BJ (cell line): ENCODE data around the gene MINDY4B. TPM values are rescaled to one million over a fixed set of nuclear protein-coding genes. Genes with fewer than 3 reads are reported as not detected.
"Not testable (repeated sequence)": the region's sequence is repeated elsewhere in the genome, so short reads cannot be mapped to it uniquely, and the experiment has no call there.

Experiments
- CTCF ChIA-PET: fragments of 350-600 bp; formaldehyde crosslinking; extraction: SDS; loops from one replicate; lab custom pipeline; 2021; ENCODE audit warnings: antibody characterized with exemption, inconsistent platforms; lab: Yijun Ruan, JAX
- POLR2A ChIA-PET: fragments of 300-600 bp; sonication (Branson Sonifier 250); formaldehyde crosslinking; extraction: SDS; loops from one replicate; lab custom pipeline; 2021; ENCODE audit warnings: antibody characterized with exemption; lab: Charles Lee
- DNase-seq: peaks from one replicate; pipeline ENCODE4 v3.0.0-alpha.2; 2011; ENCODE audit warnings: low read depth
- H3K27me3 ChIP-seq: 2 replicates; pipeline ENCODE4 v1.6.0; 2011; ENCODE audit warnings: low read length; ENCODE audit not compliant: control insufficient read depth, insufficient read depth
- H3K36me3 ChIP-seq: 2 replicates; pipeline ENCODE4 v1.5.1; 2011; ENCODE audit warnings: low read length; ENCODE audit not compliant: control insufficient read depth, insufficient read depth
- H3K4me3 ChIP-seq: 2 replicates; pipeline ENCODE4 v1.5.1; 2011; ENCODE audit warnings: low read depth, mild to moderate bottlenecking, control low read depth, low read length
- polyA plus RNA-seq: library from polyadenylated mRNA; depleted of rRNA; stranded (reverse); fragments of >200 nt; gene quantifications from 2 replicates; pipeline ENCODE4 v1.2.3, GENCODE V29; 2011
- TF ChIP-seq, protein P1 (sequence below): IDR thresholded peaks from 2 replicates; pipeline ENCODE4 v1.5.1; 2011; ENCODE audit warnings: low read depth, mild to moderate bottlenecking, control low read depth, inconsistent platforms, low read length, moderate library complexity; ENCODE audit not compliant: insufficient read depth

Gene MINDY4B
- polyA plus RNA-seq, 1 experiment = not detected

DNA sequence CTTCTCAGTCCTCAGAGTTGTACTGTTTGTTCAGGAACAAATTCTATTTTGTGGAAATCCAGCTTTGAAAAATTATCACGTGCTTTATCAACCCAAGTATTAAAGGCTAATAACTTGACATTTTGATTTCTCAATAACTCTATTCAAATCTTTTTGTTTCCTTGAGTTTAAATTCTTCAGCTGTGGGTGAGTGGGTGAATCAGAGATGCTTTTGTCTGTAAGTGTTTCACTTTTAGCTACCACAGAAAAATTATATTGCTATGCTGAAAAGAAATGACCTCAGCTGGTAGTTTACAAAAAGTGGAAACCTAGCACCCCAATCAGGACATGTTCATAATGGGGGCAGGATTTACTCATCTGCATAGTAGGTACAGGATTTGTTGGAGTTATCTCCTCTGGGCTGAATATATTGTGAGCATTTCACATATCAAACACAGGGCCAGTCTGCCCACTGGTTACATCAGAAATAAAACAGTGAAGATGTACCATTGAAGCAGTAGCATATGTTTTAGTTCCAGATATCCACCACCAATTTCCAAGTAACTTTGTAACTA is 30.5 kb downstream of the MINDY4B start:
- ChIA-PET POLR2A (no interaction called here), CTCF (interaction anchor here (2.3 to 2.7 kb wide), 2 partner anchors 10 to 153 kb away, joined by 8 to 13 read pairs; no protein-coding TSS in a partner anchor)
- no peak overlapping the region for H3K4me3 ChIP-seq
- TF ChIP-seq, protein P1, sequence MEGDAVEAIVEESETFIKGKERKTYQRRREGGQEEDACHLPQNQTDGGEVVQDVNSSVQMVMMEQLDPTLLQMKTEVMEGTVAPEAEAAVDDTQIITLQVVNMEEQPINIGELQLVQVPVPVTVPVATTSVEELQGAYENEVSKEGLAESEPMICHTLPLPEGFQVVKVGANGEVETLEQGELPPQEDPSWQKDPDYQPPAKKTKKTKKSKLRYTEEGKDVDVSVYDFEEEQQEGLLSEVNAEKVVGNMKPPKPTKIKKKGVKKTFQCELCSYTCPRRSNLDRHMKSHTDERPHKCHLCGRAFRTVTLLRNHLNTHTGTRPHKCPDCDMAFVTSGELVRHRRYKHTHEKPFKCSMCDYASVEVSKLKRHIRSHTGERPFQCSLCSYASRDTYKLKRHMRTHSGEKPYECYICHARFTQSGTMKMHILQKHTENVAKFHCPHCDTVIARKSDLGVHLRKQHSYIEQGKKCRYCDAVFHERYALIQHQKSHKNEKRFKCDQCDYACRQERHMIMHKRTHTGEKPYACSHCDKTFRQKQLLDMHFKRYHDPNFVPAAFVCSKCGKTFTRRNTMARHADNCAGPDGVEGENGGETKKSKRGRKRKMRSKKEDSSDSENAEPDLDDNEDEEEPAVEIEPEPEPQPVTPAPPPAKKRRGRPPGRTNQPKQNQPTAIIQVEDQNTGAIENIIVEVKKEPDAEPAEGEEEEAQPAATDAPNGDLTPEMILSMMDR = no peak
- no peaks in the 10 kb centered on the region; the same call in 1 of the 2 replicates for H3K27me3 ChIP-seq
- H3K36me3 ChIP-seq = no peaks in the 10 kb centered on the region
- DNase-seq = no peak

DNA sequence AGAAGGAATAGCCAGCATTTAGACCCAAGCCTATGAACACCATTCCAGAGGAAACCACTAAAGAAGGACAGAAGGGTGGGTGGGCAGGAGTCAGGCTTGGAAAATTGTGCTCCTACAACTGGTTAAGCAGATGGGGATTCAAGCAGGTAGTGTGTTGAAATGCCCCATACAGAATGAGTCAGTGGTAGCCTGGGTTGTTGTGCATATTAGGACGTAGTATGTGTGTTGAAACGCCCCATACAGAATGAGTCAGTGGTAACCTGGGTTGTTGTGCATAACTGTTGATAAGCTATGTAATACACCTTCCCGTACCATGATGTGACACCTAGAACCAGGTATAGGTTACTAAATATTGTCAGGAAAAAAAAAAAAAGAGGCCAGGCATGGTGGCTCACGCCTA is 34.0 kb downstream of the MINDY4B start:
- TF ChIP-seq, protein P1 = no peak
- H3K27me3 ChIP-seq = no peaks in the 10 kb centered on the region; the same call in 1 of the 2 replicates
- no peaks in the 10 kb centered on the region for H3K36me3 ChIP-seq
- ChIA-PET POLR2A (no interaction called here), CTCF (no interaction called here)
- no peak overlapping the region for H3K4me3 ChIP-seq
- DNase-seq = no peak

DNA sequence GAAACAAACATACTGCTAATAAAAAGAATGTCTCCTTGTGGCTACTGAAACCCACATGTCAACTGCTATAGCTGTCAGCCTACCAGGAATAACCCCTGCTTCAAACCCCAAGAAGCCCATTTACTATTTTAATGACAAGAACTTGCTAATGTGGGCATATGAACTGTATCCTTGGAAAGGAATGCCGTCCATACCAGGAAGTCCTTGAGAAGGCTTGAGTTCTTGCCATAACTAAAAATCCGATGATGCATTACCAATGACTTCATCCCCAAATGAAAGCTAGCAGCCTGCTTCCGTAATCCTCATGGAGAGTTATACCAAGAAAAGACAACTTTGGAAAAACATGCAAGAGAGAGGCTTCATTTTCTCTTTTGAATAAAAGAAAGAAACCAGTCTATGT is 34.8 kb downstream of the MINDY4B start:
- TF ChIP-seq, protein P1 = no peak
- H3K36me3 ChIP-seq = no peaks in the 10 kb centered on the region
- no peak for DNase-seq
- POLR2A ChIA-PET = no interaction called here
- H3K27me3 ChIP-seq = no peaks in the 10 kb centered on the region; the same call in 1 of the 2 replicates
- CTCF ChIA-PET = no interaction called here
- no peak overlapping the region for H3K4me3 ChIP-seq

DNA sequence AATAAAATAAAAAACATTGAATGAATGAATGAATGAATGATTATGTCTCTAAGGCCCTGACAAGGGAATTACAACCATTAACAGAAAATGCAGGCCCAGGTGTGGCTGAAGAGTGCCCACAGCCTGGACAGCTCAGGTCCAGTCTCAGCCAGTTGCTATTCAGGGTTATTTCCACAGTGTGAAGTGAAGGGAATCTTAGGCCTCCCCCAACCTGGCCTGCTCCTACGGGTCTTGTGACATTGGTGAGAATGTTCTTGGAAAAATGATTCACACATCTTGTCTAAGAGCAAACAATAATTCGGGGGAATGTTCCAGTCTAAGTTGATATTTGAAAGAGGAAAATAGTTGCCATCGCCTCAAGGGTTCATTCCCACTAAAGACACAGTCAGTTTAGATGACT is 37.0 kb downstream of the MINDY4B start:
- no peaks in the 10 kb centered on the region; the same call in 1 of the 2 replicates for H3K27me3 ChIP-seq
- no peak overlapping the region for H3K4me3 ChIP-seq
- CTCF ChIA-PET = interaction anchor here (2.6 kb wide), 1 partner anchor 147 kb away, joined by 17 read pairs; no protein-coding TSS in a partner anchor
- TF ChIP-seq, protein P1 = no peak
- POLR2A ChIA-PET = no interaction called here
- DNase-seq = no peak
- H3K36me3 ChIP-seq = no peaks in the 10 kb centered on the region

DNA sequence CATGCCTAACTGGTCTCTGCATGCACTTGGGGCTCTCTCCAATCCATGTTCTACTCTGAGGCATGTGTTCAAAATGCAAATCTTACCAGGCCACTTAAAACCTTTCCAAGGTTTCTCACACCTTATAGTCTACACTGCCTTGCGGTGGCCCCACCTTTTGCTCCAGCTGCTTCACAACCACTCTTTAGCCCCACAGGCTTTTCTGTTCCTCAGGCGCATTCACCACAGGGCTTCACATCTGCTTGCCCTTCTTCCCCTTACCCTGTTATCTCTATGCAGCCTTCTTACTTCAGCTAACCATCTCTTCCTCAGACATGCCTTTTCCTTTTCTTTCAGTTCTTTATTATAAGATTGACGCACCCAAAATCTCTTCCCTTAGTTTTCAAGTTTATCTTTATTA is 37.8 kb downstream of the MINDY4B start:
- Histone ChIP-seq H3K36me3 (no peaks in the 10 kb centered on the region), H3K27me3 (no peaks in the 10 kb centered on the region; the same call in none of the 2 replicates), H3K4me3 (no peak overlapping the region)
- no peak for DNase-seq
- ChIA-PET CTCF (interaction anchor here (2.6 kb wide), 1 partner anchor 146 kb away, joined by 17 read pairs; no protein-coding TSS in a partner anchor), POLR2A (no interaction called here)
- TF ChIP-seq, protein P1 = no peak

DNA sequence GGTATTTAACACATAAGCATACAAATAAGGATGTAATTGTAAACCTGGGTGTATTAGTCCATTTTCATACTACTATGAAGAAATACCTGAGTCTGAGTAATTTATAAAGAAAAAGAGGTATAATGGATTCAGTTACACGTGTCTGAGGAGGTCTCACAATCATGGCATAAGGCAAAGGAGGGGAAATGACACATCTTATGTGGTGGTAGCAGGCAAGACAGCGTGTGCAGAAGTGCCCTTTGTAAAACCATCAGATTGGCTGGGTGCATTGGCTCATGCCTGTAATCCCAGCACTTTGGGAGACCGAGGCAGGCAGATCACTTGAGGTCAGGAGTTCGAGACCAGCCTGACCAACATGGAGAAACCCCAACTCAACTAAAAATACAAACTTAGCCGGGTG is 41.3 kb downstream of the MINDY4B start:
- H3K36me3 ChIP-seq = not testable (repeated sequence)
- CTCF ChIA-PET = interaction anchor here (1.6 to 4.6 kb wide), 5 partner anchors 10 to 144 kb away, joined by 4 to 45 read pairs (median 8); no protein-coding TSS in a partner anchor

More for the DNA sequence above, 41.3 kb downstream of the MINDY4B start:
- DNase-seq, POLR2A ChIA-PET, H3K27me3 ChIP-seq, H3K4me3 ChIP-seq: not testable (repeated sequence)
